GM13976 (cell line): ENCODE data around the gene GSPT1.

Experiments used
- DNase-seq: peaks from one replicate; pipeline ENCODE4 v3.0.0; 2012; ENCODE audit warnings: low spot score
- in situ Hi-C: fragments of 300-500 bp; cut with MboI; formaldehyde crosslinking; loops from one replicate; pipeline ENCODE4 v1.12.0; 2022; ENCODE audit warnings: low sequenced_read_pairs, mixed read lengths, inconsistent platforms; ENCODE audit not compliant: unreplicated experiment
- TF ChIP-seq, protein P1 (sequence below): IDR thresholded peaks from 2 replicates; pipeline ENCODE4 v1.5.1; 2012; ENCODE audit warnings: borderline replicate concordance, mild to moderate bottlenecking; ENCODE audit not compliant: insufficient read depth; ENCODE audit errors: extremely low read depth, missing control alignments, control extremely low read depth

The GSPT1 gene

DNA sequence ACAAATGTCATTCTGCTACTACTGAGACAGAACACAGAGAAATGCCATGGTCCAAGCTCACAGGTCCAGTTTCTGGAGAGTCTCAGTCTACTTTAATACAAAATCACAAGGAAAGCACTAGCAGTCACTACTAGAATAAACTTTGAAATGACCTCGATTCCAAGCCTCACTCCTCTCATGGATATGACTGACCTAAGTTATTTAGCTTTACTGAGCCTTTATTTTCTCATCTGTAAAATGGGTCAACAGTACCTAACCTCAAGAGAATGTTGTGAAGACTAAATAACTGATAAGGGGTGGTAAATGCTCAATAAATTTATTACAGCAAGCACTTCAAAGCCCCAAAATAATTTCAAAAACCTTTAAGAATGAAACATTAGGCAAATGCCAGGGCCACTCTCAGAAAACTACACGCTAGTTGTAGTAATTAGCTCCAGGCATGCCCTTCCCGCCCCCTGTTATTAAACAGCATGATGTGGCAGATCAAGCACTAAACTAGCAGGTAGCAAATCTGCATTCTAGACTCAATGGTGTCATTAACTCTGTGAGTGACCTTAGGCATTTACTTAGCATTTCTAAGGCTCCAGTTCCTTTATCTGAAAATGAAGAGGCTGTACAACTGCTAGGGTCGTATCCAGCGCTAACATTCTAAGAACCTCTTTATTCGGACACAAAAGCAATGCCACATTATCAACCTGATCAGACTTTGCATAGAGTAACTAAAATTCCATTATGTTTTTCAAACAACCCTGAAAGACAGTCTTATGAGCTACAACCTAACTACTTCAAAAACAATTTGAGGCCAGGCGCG lies 8.4 kb downstream of the GSPT1 start:
- no peak for DNase-seq
- TF ChIP-seq, protein P1, sequence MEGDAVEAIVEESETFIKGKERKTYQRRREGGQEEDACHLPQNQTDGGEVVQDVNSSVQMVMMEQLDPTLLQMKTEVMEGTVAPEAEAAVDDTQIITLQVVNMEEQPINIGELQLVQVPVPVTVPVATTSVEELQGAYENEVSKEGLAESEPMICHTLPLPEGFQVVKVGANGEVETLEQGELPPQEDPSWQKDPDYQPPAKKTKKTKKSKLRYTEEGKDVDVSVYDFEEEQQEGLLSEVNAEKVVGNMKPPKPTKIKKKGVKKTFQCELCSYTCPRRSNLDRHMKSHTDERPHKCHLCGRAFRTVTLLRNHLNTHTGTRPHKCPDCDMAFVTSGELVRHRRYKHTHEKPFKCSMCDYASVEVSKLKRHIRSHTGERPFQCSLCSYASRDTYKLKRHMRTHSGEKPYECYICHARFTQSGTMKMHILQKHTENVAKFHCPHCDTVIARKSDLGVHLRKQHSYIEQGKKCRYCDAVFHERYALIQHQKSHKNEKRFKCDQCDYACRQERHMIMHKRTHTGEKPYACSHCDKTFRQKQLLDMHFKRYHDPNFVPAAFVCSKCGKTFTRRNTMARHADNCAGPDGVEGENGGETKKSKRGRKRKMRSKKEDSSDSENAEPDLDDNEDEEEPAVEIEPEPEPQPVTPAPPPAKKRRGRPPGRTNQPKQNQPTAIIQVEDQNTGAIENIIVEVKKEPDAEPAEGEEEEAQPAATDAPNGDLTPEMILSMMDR = no peak
- in situ Hi-C loops = no loop called here

- in situ Hi-C loops = no loop called here
- TF ChIP-seq, protein P1 = no peak
Observed at GRCh38 chr16:11903906-11904305, 11.8 kb downstream of the GSPT1 start.

DNA sequence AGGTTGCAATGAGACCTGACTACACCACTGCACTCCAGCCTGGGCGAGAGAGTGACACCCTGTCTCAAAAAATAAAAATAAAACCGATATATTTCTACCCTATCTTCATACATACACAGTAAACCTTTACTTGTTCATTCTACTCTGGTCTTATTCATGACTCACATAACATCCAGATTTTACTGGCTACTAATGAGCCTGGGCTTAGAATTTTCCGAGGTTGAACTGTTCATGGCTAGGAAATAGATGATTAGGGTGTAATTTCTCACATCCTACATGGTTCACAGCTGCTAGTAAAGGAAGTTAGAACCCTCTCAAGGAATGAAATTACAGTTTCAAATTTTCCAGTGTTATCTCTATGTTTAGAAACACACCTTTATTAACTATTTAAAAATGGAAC lies 14.7 kb downstream of the GSPT1 start:
- in situ Hi-C loops = no loop called here
- TF ChIP-seq, protein P1 = no peak
- DNase-seq = no peak

More at GRCh38 chr16:11903906-11904305, 11.8 kb downstream of the GSPT1 start:
- no peak for DNase-seq

DNA sequence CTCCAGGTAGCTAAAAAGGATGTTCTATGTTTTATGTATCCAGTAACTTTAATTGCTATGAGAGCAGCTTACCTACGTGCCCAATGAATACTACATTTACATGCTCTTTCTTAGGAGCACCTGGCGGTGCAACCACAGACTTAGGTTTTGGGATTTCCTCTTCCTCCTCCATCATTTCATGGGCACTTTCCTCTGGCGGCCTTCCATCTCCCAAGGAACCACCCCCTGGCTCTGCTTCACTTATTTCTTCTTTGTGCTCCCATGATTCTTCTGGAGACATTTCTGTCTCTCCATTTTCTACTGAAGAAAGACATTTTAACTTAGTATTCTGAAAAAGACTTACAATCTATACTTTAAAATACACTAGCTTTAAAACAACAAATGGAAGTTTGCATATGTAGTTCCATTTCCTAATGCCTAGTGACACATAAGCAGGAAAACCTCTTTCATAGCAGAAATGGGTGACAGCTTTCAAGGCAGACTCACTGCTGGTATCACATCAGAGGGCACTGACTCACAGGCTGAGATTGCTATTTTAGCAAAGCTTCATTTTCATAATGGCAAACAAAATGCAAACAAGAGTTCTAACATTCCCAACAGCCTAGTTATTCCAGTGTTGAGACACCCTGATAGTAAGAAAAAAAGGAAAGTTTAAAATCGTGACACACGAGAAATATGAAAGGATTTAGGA lies 19.1 kb downstream of the GSPT1 start:
- no peak for DNase-seq
- TF ChIP-seq, protein P1 = no peak
- in situ Hi-C loops = no loop called here

- TF ChIP-seq, protein P1 = no peak
- in situ Hi-C loops = no loop called here
- no peak for DNase-seq
Observed at GRCh38 chr16:11893571-11893970, 22.2 kb downstream of the GSPT1 start.

- no peak for DNase-seq
- TF ChIP-seq, protein P1 = no peak
- in situ Hi-C loops = no loop called here
Observed at GRCh38 chr16:11892761-11893160, 23.0 kb downstream of the GSPT1 start.
